NAMALWA (cell line): ENCODE measurements around the gene IGSF3.
"Not testable (repeated sequence)": the region's sequence is repeated elsewhere in the genome, so short reads cannot be mapped to it uniquely, and the experiment has no call there.

Source experiments
- DNase-seq: peaks from one replicate; pipeline ENCODE4 v3.0.0-alpha.2; 2015; ENCODE audit warnings: low spot score

IGSF3 gene

GRCh38 chr1:116574581-116575291, 92.8 kb downstream of the IGSF3 start:
- DNase-seq, result peak; percentile 77

DNA sequence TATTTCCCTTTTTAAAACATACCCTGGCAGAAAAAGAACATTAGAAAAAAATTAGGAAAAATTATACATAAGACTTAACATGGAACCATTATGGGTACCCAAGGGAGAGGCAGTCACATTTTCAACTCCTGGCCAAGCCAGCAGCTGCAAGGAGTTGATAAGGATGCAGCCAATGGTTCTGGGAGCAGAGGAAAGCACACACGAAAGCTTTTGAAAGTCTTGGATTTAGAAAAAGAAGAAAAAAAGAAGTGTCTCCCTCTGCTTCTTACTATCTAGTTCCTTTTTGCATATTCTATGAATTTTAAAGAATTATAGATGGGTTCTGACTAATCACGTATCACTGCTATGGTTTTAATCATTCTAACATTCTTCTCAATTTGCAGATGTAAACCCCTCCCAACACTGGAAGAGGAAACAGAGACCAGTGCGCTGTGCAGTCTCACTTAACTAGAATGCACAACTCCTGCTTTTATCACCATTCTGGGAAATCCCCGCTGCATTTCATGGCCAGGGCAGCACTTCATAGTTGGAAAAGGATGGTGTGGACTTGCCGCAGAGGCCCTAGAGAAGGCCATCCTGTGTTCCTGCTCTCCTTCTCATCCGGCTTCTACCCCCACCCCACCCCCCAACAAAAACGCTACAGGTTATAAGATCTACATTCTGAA, 94.0 kb downstream of the IGSF3 start:
- no peak for DNase-seq

DNA sequence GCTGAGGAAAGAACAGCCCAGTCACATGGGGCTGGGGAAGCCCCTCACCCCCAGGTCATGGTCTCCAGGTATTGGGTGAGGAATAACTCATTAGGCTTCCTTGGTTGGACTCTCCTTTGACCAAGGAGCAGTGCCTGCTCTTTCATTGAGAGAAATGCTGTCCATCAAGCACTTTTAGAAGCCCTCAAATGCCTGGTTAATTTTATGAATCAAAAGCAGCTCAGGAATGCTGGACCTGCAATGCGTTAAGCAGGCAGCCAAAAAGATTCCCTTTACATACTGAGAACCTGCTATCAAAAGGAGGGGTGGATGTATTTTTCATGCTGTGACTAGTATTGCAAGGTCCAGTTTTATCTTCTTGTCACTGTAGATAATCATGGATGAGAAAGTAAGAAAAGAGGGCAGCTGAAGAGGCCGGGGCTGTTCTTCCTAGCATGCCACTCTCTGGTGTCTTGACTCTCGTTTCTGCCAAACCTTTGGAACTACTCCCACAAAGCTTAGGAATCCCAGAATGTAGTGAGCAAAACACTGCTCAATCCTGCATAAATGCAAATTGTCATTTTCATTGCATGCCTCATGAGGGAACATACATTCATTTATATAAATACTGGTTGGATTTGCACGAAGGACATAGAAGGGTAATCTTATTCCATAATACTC, 94.6 kb downstream of the IGSF3 start:
- no peak for DNase-seq

- DNase-seq, result no peak
These were observed 95.4 kb downstream of the IGSF3 start for GRCh38 chr1:116572099-116572498.

GRCh38 chr1:116571215-116571919, 96.2 kb downstream of the IGSF3 start:
- no peak for DNase-seq

DNA sequence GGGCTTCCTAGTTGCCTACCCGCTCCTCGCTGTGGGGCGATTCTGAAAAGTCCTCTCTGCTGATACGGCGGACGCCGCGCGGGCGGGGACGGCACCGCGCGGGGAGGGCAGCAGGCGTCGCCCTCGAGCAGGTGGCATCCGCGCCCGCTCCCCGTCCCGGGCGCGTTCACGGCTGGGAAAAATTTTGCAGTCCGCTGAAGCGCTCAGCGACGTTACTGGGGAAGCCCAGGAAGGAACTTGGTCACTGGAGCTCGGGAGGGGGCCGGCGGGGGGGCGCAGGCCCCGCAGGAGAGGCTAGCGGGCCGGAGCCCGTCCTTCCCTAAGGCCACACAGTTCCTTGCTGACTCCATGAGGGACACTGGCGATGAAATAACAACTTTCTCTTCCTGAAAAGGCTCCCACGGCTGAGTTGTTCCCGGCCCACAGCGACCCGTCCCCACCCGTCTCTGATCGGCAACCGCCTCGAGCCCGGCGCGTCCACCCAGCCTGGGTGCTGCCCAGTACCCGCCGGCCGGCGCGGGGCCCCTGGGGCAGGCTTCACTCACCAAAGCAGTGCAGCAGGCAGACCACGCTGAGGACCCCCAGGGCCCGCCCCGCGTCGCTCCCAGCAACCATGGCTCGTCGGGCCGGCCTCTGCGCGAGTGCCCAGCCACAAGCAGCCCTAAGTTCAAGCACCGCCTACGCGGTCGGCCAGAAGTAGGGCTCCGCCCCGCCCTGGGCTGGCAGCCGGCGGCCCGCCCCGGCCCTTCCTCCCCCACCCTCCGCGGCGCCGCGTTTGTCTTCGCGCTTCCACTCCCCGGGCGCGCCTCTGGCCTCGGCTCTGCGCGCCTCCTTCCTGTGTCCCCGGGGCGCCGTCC, 96.9 kb downstream of the IGSF3 start, which contains the start of gene CD58:
Gene CD58 (minus strand): TSS at position 669 of the 857 bp plus-strand sequence. CDS start 54 bp downstream, at position 615.
- DNase-seq, result peak; percentile 88

GRCh38 chr1:116569776-116570357, 97.7 kb downstream of the IGSF3 start:
- DNase-seq, result no peak

GRCh38 chr1:116569381-116569670, 98.2 kb downstream of the IGSF3 start:
- DNase-seq, result no peak

DNA sequence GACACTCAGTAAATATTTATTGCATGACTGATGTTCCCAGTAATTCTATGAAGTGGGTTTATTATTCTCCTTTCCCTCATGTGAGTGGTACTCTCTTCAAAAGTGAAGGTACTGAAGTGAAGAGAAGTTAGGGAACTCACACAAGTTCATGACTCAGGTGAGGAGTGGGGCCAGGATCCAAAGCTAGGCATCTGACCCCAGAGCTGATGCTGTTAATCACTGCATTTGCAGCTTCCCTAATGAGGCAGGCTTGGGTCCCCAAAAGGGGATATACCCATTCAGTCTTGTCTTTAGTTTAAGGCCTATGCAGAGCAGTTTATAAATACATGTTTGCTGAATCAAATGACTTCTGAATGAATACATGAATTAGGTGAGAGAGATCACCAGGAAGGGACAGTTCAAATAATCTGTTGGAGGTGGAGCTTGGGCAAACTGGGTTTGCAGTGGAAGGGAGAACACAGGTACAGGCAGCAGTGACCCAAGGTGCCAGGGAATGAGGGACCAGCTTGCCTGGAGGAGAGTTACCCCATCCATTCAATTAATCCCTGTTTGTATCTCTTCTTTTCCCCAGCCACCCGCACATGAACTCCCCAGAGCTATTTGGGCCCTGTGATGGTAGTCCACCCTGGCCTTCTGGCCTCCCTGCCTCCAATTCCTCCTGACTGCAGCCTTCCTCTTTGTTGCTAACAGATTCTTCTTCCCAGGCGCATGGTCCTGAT, 98.7 kb downstream of the IGSF3 start:
- DNase-seq, result no peak

GRCh38 chr1:116567790-116568661, 99.5 kb downstream of the IGSF3 start:
- DNase-seq, result no peak

DNA sequence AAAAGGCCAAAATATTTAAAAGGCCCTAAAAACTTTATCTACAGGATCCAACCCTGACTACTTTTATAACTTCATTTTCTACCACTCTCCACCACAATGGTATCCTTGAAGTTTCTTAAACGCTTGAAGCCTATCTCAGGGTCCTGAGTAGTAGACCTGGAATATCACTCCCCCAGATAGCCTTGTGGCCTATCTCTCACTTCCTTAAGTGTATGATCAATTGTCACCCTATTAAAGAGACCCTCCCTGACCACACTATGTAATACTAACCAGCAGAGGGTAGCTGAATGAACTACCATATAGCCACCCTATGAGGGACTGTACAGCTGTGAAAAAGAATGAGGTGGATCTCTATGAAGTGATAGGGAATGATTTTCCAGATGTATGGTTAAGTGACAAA, 102.3 kb downstream of the IGSF3 start:
- DNase-seq, result no peak

DNA sequence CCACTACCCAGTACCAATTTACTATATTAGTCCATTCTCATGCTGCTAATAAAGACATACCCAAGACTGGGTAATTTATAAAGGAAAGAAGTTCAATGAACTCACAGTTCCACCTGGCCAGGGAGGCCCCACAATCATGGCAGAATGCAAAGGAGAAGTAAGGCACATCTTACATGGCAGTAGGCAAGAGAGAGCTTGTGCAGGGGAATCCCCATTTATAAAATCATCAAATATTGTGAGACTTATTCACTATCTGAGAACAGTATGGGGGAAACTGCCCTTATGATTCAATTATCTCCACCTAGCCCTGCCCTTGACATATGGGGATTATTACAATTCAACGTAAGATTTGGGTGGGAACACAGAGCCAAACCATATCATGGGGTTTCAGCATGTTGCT, 103.1 kb downstream of the IGSF3 start:
- DNase-seq, result no peak

DNA sequence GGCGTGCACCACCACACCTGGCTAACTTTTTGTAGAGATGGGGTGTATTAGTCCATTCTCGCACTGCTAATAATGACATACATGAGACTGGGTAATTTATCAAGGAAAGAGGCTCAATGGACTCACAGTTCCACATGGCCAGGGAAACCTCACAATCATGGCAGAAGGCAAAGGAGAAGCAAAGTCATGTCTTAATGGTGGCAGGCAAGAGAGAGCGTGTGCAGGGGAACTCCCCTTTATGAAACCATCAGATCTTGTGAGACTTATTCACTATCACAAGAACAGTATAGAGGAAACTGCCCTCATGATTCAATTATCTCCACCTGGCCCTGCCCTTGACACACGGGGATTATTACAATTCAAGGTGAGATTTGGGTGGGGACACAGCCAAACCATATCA, 105.1 kb downstream of the IGSF3 start:
- not testable (repeated sequence) for DNase-seq

- no peak for DNase-seq
These were observed 106.0 kb downstream of the IGSF3 start for GRCh38 chr1:116561563-116561962.

- no peak for DNase-seq
These were observed 106.6 kb downstream of the IGSF3 start for GRCh38 chr1:116560704-116561490.

DNA sequence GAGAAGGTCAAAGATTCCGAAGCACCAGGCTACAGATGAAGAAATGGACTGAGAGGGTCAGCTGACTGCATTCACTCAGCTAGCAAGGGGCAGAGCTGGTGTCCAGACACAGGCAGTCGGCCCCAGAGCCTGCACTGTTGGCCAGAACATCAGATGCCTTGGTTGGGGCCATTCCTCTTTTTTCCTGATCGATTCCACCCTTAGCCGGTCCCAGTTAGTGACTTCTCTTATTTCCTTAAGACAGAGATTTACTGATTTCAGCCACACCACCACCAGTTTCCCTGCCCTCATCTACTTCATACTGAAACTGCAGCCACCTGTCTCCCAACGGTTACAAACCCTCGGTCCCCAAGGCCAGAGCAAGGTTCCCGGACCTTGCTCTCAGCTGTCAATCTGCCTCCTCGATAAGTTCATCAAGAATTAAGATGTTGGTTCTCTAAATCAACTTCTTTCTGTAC, 108.2 kb downstream of the IGSF3 start:
- DNase-seq, result no peak

GRCh38 chr1:116558571-116558970, 109.0 kb downstream of the IGSF3 start:
- DNase-seq, result no peak

DNA sequence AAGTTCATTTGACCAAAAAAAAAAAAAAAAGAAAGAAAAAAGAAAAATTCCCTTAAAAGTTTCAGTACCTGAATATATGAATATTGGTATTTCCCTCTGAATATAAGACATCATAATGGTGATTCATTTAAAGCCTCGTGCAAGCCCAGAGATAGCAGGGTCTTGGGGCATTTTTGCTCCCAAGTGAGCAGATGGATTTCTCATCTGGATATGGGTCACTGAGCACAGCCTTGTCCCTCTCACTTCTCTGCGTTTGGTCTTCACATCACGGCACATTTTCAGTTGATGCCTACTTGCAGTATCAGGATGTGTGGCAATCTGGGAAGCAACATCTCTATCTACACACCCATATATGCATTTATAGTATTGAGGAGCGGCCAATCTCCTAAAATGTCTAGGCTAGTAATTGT, 109.4 kb downstream of the IGSF3 start:
- no peak for DNase-seq
